Kidney (tissue), 14 donors: ENCODE results near the gene ING2. TPM values are rescaled to one million over a fixed set of nuclear protein-coding genes. Genes with fewer than 3 reads are reported as not detected.

Source experiments
- DNase-seq, 5 donors: peaks; one replicate each; pipeline ENCODE4 v3.0.0-alpha.2; 2013 to 2020
- FAIRE-seq: peaks from 2 replicates; lab custom pipeline; 2012; peaks lifted over from hg19 to GRCh38; lab: Jason Lieb, UNC
- H3K27ac ChIP-seq, 2 donors: one replicate each; pipeline ENCODE4 v1.7.0; 2013; ENCODE audit warnings: low read depth in 2 of 2, low read length in 2 of 2, inconsistent platforms in 1 of 2
- H3K27me3 ChIP-seq: one replicate; pipeline ENCODE4 v1.7.1; 2013; ENCODE audit warnings: low read length, inconsistent platforms; ENCODE audit not compliant: control insufficient read depth, insufficient read depth
- H3K36me3 ChIP-seq, 3 donors: one replicate each; pipeline versions ENCODE4 v1.7.0 to v1.7.1; 2013; ENCODE audit warnings: low read length in 3 of 3, control low read depth in 1 of 3, inconsistent platforms in 1 of 3; ENCODE audit not compliant: insufficient read depth in 3 of 3, control insufficient read depth in 2 of 3
- H3K4me1 ChIP-seq, 3 donors: one replicate each; pipeline versions ENCODE4 v1.7.0 to v1.7.1; 2013; ENCODE audit warnings: low read length in 3 of 3, inconsistent platforms in 1 of 3, low read depth in 1 of 3; ENCODE audit not compliant: control insufficient read depth in 2 of 3, insufficient read depth in 2 of 3
- H3K4me3 ChIP-seq, 3 donors: one replicate each; pipeline versions ENCODE4 v1.7.0 to v1.8.1; 2013; ENCODE audit warnings: low read length in 3 of 3, control low read depth in 1 of 3, inconsistent platforms in 1 of 3
- H3K9ac ChIP-seq, 3 donors: one replicate each; pipeline versions ENCODE4 v1.7.0 to v1.7.1; 2013; ENCODE audit warnings: low read length in 3 of 3, control low read depth in 1 of 3, inconsistent platforms in 1 of 3
- H3K9me3 ChIP-seq, 3 donors: one replicate each; pipeline versions ENCODE4 v1.7.0 to v1.7.1; 2013; ENCODE audit warnings: low read length in 3 of 3, control low read depth in 1 of 3, inconsistent platforms in 1 of 3; ENCODE audit not compliant: control insufficient read depth in 2 of 3, insufficient read depth in 1 of 3
- intact Hi-C: fragments of 100-400 bp; cut with DNase I; formaldehyde crosslinking; loops from one replicate; pipeline ENCODE4 v1.11.1; 2022
- polyA plus RNA-seq: library from polyadenylated mRNA; stranded (reverse); fragments of 350-450 nt; fragmentation: Illumina TruSeq; extraction: RNeasy Lipid Tissue Mini Kit (QIAGEN cat#74804); gene quantifications from one replicate; pipeline ENCODE4 v1.2.3, GENCODE V29; 2014; ENCODE audit warnings: low read depth, low replicate concordance; ENCODE audit not compliant: insufficient read depth
- total RNA-seq: library from RNA; stranded (reverse); fragmentation: NEBNext Ultra II Directional; extraction: Animal tissue kit (Norgen Biotek cat#: 25700); gene quantifications from one replicate; pipeline ENCODE4 v1.2.1, GENCODE V29; 2021
- TF ChIP-seq, protein P1 (sequence below): IDR thresholded peaks from 3 replicates; pipeline ENCODE4 v1.5.1; 2012; ENCODE audit warnings: mild to moderate bottlenecking, moderate library complexity, borderline replicate concordance; ENCODE audit not compliant: insufficient read depth; ENCODE audit errors: extremely low read depth
- donor health status: control.
- donor health status: control.
- donor health status: control.
- donor health status: control.
- donor health status: control.
- donor health status: DM: yes; HTN: yes; CAD: no.
- donor health status: Normal renal cell carcinoma (clear cell type).

Gene ING2
- total and polyA plus RNA-seq, 2 donors from 2014 or later = 7.8 to 17.3 TPM

DNA sequence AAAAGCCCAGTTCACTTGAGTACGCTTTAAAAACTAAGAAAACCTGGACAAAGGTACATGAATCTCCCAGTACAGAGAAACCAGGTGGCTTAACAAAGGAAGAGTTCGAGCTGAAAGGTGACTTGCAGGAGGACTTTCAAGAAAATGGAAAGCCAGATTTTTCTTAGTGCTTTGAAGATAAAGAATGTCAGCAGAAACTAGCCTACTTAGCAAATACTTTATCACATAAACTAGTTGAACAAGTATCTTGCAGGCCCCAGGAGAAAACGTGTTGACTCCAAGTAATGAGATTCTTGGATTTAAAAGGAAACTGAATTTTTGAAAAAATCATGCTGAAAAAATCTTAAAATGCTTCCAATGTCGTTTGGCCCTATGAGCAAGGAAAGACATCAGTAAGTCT is 34.0 kb upstream of the ING2 start:
- Histone ChIP-seq H3K36me3 (no peaks in the 10 kb centered on the region), H3K4me1 (peaks cover 0 to 6% (median 0%) of the 10 kb centered on the region in 3 donors), H3K27ac (no peak overlapping the region), H3K27me3 (no peaks in the 10 kb centered on the region), H3K4me3 (no peak overlapping the region), H3K9ac (no peak overlapping the region), H3K9me3 (no peaks in the 10 kb centered on the region)
- no peak for DNase-seq
- TF ChIP-seq, protein P1, sequence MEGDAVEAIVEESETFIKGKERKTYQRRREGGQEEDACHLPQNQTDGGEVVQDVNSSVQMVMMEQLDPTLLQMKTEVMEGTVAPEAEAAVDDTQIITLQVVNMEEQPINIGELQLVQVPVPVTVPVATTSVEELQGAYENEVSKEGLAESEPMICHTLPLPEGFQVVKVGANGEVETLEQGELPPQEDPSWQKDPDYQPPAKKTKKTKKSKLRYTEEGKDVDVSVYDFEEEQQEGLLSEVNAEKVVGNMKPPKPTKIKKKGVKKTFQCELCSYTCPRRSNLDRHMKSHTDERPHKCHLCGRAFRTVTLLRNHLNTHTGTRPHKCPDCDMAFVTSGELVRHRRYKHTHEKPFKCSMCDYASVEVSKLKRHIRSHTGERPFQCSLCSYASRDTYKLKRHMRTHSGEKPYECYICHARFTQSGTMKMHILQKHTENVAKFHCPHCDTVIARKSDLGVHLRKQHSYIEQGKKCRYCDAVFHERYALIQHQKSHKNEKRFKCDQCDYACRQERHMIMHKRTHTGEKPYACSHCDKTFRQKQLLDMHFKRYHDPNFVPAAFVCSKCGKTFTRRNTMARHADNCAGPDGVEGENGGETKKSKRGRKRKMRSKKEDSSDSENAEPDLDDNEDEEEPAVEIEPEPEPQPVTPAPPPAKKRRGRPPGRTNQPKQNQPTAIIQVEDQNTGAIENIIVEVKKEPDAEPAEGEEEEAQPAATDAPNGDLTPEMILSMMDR = no peak
- FAIRE-seq = no peak
- intact Hi-C loops = loop anchor here (10.0 kb wide), 1 partner anchor 134 kb away; no protein-coding TSS in a partner anchor

DNA sequence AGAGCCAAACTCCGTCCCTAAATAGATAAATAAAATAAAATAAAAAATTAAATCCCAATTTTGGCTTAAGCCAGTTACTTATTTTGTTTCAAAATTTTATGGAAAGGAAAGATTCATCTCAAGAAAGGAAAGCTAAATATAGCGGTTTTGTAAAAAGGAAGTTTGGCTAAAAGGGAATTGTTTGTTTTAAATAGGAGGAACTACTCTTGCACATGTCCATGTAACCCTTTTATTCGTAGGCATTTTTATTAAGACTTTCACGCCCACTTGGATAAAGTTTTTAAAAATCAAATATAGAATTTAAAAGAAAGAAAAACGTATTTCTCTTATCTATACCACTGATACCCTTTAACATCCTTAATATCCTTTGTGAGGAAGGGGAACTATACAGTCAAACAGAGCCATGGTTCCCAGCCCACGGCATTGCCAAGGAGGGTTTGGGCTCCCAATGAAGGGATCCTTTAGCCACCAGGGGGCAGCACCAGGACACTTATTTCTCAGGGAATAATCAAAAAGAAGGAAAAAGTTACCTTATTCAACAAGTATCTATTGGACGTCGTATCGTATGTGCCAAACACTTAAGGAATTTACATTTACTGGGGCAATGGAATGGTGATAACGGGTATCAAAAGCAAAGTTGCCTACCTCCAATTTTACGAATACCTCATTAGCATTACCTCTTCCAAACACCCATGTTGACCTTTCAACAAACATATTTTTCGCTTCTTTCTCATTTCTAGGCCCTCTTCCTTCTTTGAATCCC is 32.7 kb upstream of the ING2 start:
- Histone ChIP-seq H3K9me3 (no peaks in the 10 kb centered on the region), H3K4me3 (peak overlapping the region in 2 of 3 donors; percentile 21 to 63), H3K36me3 (no peaks in the 10 kb centered on the region), H3K4me1 (peaks cover 0 to 6% (median 0%) of the 10 kb centered on the region in 3 donors), H3K9ac (peak overlapping the region in 1 of 3 donors; percentile 7), H3K27ac (no peak overlapping the region), H3K27me3 (no peaks in the 10 kb centered on the region)
- intact Hi-C loops = loop anchor here (10.0 kb wide), 1 partner anchor 133 kb away; no protein-coding TSS in a partner anchor
- TF ChIP-seq, protein P1 = peak; percentile 80
- FAIRE-seq (peak; percentile 71), DNase-seq (peak; percentile 83 to 92 (median 85))

DNA sequence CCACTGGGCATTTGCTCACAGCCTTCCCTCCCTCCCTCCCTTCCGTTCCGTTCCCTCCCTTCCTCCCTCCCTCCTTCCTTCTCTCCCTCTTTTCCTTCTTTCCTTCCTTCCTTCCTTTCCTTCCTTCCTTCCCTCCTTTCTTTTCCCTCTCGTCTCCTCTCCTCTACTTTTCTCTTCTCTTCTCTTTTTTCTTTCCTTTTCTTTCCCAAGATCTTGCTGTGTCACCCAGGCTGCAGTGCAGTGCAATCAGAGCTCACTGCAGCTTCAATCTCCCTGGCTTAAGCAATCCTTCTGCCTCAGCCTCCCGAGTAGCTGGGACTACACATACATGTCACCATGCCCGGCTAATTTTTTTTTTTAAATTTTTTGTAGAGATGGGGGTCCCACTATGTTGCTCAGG is 26.7 kb upstream of the ING2 start:
- Histone ChIP-seq H3K9me3 (no peaks in the 10 kb centered on the region), H3K4me1 (no peaks in the 10 kb centered on the region), H3K27me3 (no peaks in the 10 kb centered on the region), H3K27ac (no peak overlapping the region), H3K9ac (no peak overlapping the region), H3K36me3 (no peaks in the 10 kb centered on the region), H3K4me3 (no peak overlapping the region)
- intact Hi-C loops = loop anchor here (10.0 kb wide), 1 partner anchor 127 kb away; no protein-coding TSS in a partner anchor
- FAIRE-seq = no peak
- no peak for DNase-seq
- TF ChIP-seq, protein P1 = no peak
